ENCODE results near the gene GCSAM.

The GCSAM gene

GRCh38 chr3:112136959-112137693 lies 4.1 kb upstream of the GCSAM start:
- DNase-seq (ENCODE audit: low read depth), result peak; percentile 87
- peak overlapping the region; percentile 13; the same call in 1 of the 2 replicates for H3K4me3 ChIP-seq (ENCODE audit: low read depth, low read length)

DNA sequence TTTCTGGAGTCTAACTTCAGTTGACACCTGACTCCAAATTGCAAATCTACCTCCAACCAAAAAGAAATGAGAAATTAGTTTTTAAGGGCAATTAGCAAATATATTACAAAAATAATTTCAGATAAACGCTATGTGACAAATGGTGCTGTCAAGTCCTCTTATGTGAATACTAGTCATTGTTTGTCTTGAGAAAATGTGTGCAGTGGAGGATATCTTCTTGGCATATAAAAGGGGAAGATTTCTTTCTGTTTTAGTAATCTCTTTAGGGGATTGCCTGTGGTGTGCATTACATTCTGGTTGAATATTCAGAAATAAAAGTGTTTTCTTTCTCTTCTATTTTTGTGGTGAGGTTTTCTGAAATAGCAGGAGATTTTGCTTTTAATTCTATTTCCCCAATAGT lies 3.0 kb upstream of the GCSAM start:
- peak; percentile 75 for DNase-seq (ENCODE audit: low read depth)
- peak overlapping the region; percentile 19; the same call in 1 of the 2 replicates for H3K4me3 ChIP-seq (ENCODE audit: low read depth, low read length)
- TF ChIP-seq, protein P1, sequence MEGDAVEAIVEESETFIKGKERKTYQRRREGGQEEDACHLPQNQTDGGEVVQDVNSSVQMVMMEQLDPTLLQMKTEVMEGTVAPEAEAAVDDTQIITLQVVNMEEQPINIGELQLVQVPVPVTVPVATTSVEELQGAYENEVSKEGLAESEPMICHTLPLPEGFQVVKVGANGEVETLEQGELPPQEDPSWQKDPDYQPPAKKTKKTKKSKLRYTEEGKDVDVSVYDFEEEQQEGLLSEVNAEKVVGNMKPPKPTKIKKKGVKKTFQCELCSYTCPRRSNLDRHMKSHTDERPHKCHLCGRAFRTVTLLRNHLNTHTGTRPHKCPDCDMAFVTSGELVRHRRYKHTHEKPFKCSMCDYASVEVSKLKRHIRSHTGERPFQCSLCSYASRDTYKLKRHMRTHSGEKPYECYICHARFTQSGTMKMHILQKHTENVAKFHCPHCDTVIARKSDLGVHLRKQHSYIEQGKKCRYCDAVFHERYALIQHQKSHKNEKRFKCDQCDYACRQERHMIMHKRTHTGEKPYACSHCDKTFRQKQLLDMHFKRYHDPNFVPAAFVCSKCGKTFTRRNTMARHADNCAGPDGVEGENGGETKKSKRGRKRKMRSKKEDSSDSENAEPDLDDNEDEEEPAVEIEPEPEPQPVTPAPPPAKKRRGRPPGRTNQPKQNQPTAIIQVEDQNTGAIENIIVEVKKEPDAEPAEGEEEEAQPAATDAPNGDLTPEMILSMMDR (IDR thresholded peaks at IDR 0.05; ENCODE audit: insufficient read depth, low read depth, low read length, missing control alignments), result no peak

More at GRCh38 chr3:112136959-112137693, 4.1 kb upstream of the GCSAM start:
- TF ChIP-seq, protein P1 (IDR thresholded peaks at IDR 0.05; ENCODE audit: insufficient read depth, low read depth, low read length, missing control alignments), result peak; percentile 71

DNA sequence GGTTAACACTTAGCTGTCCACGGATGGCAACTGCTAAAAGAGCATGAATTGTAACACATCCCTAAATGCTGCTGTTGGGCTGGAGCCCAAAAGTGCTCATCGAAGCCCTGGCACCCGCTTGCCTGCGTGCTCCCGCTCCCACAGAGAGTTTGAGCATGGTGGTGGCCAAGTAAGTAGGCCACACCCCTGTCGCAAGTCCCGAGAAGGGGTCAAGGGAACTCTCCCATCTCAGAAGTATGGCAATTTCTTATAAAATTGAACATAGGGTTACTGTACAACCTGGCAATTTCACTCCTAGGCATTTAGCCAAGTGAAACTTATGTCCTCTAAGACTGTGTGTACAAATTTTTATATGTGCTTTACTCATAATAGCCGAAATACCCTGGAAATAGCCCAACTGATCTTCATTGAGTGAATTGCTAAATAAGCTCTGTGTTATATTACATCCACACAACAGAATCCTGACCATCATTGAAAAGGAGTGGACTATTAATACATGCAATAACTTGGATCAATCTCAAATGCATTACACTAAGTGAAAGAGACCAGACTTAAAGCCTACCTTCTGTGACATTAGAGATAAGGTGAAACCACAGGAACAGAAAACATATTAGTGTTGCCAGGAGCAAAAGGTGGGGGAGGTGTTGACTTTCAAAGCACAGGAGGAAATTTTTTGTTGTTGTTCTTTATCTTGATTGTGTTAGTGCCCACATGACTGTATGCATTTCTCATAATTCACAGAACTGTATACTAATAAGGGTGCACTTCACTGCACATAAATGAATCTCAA lies 1.5 kb upstream of the GCSAM start:
- peak; percentile 72 for DNase-seq (ENCODE audit: low read depth)
- H3K4me3 ChIP-seq (ENCODE audit: low read depth, low read length), result peak overlapping the region; percentile 90
- TF ChIP-seq, protein P1 (IDR thresholded peaks at IDR 0.05; ENCODE audit: insufficient read depth, low read depth, low read length, missing control alignments), result no peak

DNA sequence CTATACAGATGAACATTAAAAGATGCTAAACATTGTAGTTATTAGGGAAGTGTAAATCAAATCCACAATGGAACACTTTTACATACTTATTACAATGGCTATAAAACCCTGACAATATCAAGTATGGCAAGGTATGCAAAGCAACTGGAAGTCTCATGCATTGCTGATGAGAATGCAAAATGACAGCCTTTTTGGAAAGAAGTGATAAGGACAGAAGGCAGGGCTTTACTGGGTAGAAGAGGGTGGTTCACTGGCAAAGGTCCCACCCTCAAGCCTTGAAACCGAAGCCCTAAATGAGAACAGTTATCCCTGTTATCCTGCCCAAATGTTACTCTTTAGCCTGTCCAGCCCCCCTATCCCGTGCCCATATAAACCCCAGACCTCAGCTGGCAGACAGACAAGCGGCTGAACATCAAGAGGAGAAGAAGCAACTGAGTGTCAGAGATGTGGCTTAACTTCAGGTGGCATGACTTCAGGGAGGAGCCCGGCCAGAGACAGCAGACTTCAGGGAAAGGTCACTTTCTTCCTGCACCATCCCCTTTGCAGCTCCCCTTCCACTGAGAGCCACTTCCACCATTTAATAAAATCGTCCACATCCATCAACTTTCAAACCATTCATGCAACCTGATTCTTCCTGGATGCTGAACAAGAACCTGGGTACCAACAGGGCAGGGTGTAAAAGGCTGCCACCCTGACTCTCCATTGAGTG lies 732 bp upstream of the GCSAM start:
- TF ChIP-seq, protein P1 (IDR thresholded peaks at IDR 0.05; ENCODE audit: insufficient read depth, low read depth, low read length, missing control alignments), result no peak
- DNase-seq (ENCODE audit: low read depth), result peak; percentile 69
- H3K4me3 ChIP-seq (ENCODE audit: low read depth, low read length), result peak overlapping the region; percentile 90

- H3K4me3 ChIP-seq (ENCODE audit: low read depth, low read length), result peak overlapping the region; percentile 90
- TF ChIP-seq, protein P1 (IDR thresholded peaks at IDR 0.05; ENCODE audit: insufficient read depth, low read depth, low read length, missing control alignments), result no peak
- DNase-seq (ENCODE audit: low read depth), result peak; percentile 68
These were observed 494 bp downstream of the GCSAM start for GRCh38 chr3:112132554-112132953.

- DNase-seq (ENCODE audit: low read depth), result peak; percentile 44
- H3K4me3 ChIP-seq (ENCODE audit: low read depth, low read length), result peak overlapping the region; percentile 90
- TF ChIP-seq, protein P1 (IDR thresholded peaks at IDR 0.05; ENCODE audit: insufficient read depth, low read depth, low read length, missing control alignments), result no peak
These were observed 960 bp downstream of the GCSAM start for GRCh38 chr3:112132088-112132487.

Measured in GM12865 (cell line).